Measurements from ENCODE around the gene PRKG1. TPM values are rescaled to one million over a fixed set of nuclear protein-coding genes. Genes with fewer than 3 reads are reported as not detected.

Gene PRKG1
- total RNA-seq, 2 donors from 2014 or later, result 1.3 to 2.7 TPM

DNA sequence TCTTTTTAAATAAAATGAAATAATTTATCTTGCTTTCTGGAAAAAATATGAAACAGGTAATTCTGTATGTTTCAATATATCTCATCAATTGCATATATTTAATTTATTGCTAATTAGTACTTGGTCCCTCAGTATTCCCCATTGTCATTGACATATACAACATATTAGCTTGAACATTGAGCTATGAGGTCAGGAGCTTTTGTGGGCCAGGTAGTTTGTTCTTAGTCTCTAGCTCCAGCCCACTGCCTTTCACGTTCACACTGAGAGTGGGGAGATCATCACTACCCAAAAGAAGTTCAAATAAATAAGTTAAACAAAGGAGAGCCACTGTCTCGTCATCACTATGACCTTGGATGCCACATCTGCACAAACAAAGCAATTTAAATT, 1185.1 kb downstream of the PRKG1 start:
- Mint-ChIP-seq H3K27ac (no peak overlapping the region), H3K36me3 (ENCODE audit: low read depth) (no peaks in the 10 kb centered on the region), H3K4me3 (no peak overlapping the region), H3K27me3 (ENCODE audit: insufficient read depth) (no peaks in the 10 kb centered on the region), H3K4me1 (peaks cover 6% of the 10 kb centered on the region), H3K9me3 (no peaks in the 10 kb centered on the region)
- 88 to 100% methylated on average over 1 to 2 of the region's 2 CpGs for WGBS, 2 experiments (ENCODE audit: insufficient coverage in 1 of 2, insufficient read length in 1 of 2)
- TF ChIP-seq, protein P1, sequence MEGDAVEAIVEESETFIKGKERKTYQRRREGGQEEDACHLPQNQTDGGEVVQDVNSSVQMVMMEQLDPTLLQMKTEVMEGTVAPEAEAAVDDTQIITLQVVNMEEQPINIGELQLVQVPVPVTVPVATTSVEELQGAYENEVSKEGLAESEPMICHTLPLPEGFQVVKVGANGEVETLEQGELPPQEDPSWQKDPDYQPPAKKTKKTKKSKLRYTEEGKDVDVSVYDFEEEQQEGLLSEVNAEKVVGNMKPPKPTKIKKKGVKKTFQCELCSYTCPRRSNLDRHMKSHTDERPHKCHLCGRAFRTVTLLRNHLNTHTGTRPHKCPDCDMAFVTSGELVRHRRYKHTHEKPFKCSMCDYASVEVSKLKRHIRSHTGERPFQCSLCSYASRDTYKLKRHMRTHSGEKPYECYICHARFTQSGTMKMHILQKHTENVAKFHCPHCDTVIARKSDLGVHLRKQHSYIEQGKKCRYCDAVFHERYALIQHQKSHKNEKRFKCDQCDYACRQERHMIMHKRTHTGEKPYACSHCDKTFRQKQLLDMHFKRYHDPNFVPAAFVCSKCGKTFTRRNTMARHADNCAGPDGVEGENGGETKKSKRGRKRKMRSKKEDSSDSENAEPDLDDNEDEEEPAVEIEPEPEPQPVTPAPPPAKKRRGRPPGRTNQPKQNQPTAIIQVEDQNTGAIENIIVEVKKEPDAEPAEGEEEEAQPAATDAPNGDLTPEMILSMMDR (conservative IDR thresholded peaks at IDR 0.05), result no peak
- no peak for DNase-seq
- no peaks in the 10 kb centered on the region for H3K9me3 ChIP-seq (ENCODE audit: control insufficient read depth, low read length)
- H3K36me3 ChIP-seq (ENCODE audit: control insufficient read depth, insufficient read depth, low read length), result no peaks in the 10 kb centered on the region
- H3K4me1 ChIP-seq (ENCODE audit: control insufficient read depth, insufficient read depth, low read length), result no peaks in the 10 kb centered on the region
- no peak overlapping the region for H3K9ac ChIP-seq (ENCODE audit: extremely low read depth, low read length, poor library complexity, severe bottlenecking)
- H3K27ac ChIP-seq (ENCODE audit: low read depth, low read length), result no peak overlapping the region
- no peak overlapping the region for H3K4me3 ChIP-seq (ENCODE audit: low read length)
- H3K27me3 ChIP-seq (ENCODE audit: control insufficient read depth, insufficient read depth, low read length, poor library complexity, severe bottlenecking), result no peaks in the 10 kb centered on the region

DNA sequence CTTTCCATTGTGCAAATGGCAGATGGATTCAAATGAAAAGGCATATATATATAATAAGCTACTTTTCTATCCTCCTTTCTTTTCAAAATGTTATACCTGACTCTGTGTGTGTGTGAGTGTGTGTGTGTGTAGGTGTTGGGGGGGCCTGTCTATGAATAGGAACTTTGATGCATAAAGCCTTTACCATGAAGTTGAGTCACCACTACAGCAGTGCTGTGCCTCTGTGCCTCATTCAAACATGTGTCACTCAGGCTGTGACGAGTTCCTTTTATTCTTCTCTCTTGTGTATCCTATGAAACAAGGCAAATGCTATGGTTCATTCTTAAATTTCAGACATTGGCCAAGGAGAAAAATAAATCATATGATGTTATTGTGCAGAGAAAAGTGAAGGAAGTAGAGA, 1187.1 kb downstream of the PRKG1 start:
- H3K27ac Mint-ChIP-seq, result no peak overlapping the region
- TF ChIP-seq, protein P1 (conservative IDR thresholded peaks at IDR 0.05), result no peak
- Histone ChIP-seq H3K27me3 (ENCODE audit: control insufficient read depth, insufficient read depth, low read length, poor library complexity, severe bottlenecking) (no peaks in the 10 kb centered on the region), H3K4me1 (ENCODE audit: control insufficient read depth, insufficient read depth, low read length) (no peaks in the 10 kb centered on the region), H3K4me3 (ENCODE audit: low read length) (no peak overlapping the region), H3K9me3 (ENCODE audit: control insufficient read depth, low read length) (no peaks in the 10 kb centered on the region), H3K36me3 (ENCODE audit: control insufficient read depth, insufficient read depth, low read length) (no peaks in the 10 kb centered on the region), H3K27ac (ENCODE audit: low read depth, low read length) (no peak overlapping the region), H3K9ac (ENCODE audit: extremely low read depth, low read length, poor library complexity, severe bottlenecking) (no peak overlapping the region)
- no peak overlapping the region for H3K4me3 Mint-ChIP-seq
- H3K36me3 Mint-ChIP-seq (ENCODE audit: low read depth), result no peaks in the 10 kb centered on the region
- H3K27me3 Mint-ChIP-seq (ENCODE audit: insufficient read depth), result no peaks in the 10 kb centered on the region
- H3K4me1 Mint-ChIP-seq, result peaks cover 8% of the 10 kb centered on the region
- H3K9me3 Mint-ChIP-seq, result no peaks in the 10 kb centered on the region
- WGBS, 2 experiments (ENCODE audit: insufficient coverage in 1 of 2, insufficient read length in 1 of 2), result 83 to 88% methylated on average over 1 of the region's 1 CpG
- no peak for DNase-seq

DNA sequence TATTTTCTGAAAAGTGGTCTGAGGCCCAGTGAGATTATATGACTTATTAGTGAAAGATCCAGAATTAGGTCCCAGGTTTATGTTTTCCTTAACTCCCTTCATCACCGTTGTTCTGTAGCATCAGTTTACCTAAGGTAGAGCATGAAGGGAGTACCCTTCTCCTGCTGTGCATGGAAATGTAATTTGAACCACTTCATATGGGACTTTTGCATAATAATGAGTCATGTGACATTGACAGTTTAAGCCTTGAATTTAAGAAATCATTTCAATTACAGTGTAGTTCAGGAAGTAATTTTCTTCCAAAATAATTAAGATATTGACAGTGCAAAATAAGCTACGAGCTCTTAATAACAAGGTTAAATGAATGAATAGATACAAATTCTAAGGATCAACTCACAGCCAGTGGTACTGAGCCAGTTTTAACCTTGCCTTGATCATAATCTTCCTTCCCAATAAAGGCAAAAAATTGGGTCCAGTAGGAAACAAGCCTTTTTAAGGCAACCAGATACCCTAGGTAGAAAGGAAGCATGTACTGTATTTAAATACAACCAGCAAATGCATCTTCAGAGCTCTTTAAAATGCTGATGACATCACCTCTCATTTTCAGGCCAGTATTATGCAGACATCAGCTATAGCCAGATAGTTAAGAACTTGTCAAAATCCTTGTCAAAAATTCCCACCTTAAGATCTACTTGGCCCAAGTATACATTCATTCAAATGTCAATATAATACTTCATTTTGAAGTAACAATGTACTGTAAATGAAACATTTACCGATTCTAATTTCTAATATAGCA, 1191.0 kb downstream of the PRKG1 start:
- Mint-ChIP-seq H3K4me1 (peaks cover 3% of the 10 kb centered on the region), H3K9me3 (no peaks in the 10 kb centered on the region), H3K36me3 (ENCODE audit: low read depth) (no peaks in the 10 kb centered on the region), H3K4me3 (no peak overlapping the region), H3K27ac (no peak overlapping the region), H3K27me3 (ENCODE audit: insufficient read depth) (no peaks in the 10 kb centered on the region)
- no peak for DNase-seq
- Histone ChIP-seq H3K4me3 (ENCODE audit: low read length) (no peak overlapping the region), H3K9me3 (ENCODE audit: control insufficient read depth, low read length) (no peaks in the 10 kb centered on the region), H3K27ac (ENCODE audit: low read depth, low read length) (no peak overlapping the region), H3K4me1 (ENCODE audit: control insufficient read depth, insufficient read depth, low read length) (no peaks in the 10 kb centered on the region), H3K36me3 (ENCODE audit: control insufficient read depth, insufficient read depth, low read length) (no peaks in the 10 kb centered on the region), H3K9ac (ENCODE audit: extremely low read depth, low read length, poor library complexity, severe bottlenecking) (no peak overlapping the region), H3K27me3 (ENCODE audit: control insufficient read depth, insufficient read depth, low read length, poor library complexity, severe bottlenecking) (no peaks in the 10 kb centered on the region)
- WGBS, 2 experiments (ENCODE audit: insufficient coverage in 1 of 2, insufficient read length in 1 of 2), result 50 to 86% methylated on average over 1 to 2 of the region's 3 CpGs
- TF ChIP-seq, protein P1 (conservative IDR thresholded peaks at IDR 0.05), result no peak
